Uterus (tissue), 2 donors: ENCODE measurements around the gene MINDY4.

Experiments used
- CTCF ChIP-seq, 4 experiments: fragments of 200-600 bp in 2 of 4; fragments of 450-650 bp in 2 of 4; sonication (generic) in 2 of 4; IDR thresholded peaks; one replicate each; pipeline ENCODE4 v1.5.1; 2016 to 2019; ENCODE audit warnings: antibody characterized with exemption in 4 of 4, mild to moderate bottlenecking in 2 of 4, moderate library complexity in 1 of 4
- POLR2A ChIP-seq, 2 donors: fragments of 450-650 bp; IDR thresholded peaks; one replicate each; pipeline ENCODE4 v1.6.1; 2016; ENCODE audit warnings: antibody characterized with exemption in 2 of 2, mild to moderate bottlenecking in 1 of 2, moderate library complexity in 1 of 2

- TF ChIP-seq CTCF (IDR thresholded peaks at IDR 0.05) (no peak), POLR2A (IDR thresholded peaks at IDR 0.05) (no peak)
Measured at GRCh38 chr7:30837581-30837980, 66.4 kb downstream of the MINDY4 start.
